GM20000 (cell line): ENCODE measurements around the gene NOX4.
"Not testable (repeated sequence)": the region's sequence is repeated elsewhere in the genome, so short reads cannot be mapped to it uniquely, and the experiment has no call there.

Experiments
- DNase-seq: peaks from one replicate; pipeline ENCODE4 v3.0.0; 2012; ENCODE audit warnings: low spot score
- CTCF ChIP-seq: IDR thresholded peaks from 2 replicates; pipeline ENCODE4 v1.5.1; 2012; ENCODE audit warnings: mild to moderate bottlenecking, control low read depth; ENCODE audit errors: extremely low read depth, missing control alignments

Gene NOX4

GRCh38 chr11:89405629-89406028, 85.5 kb downstream of the NOX4 start:
- no peak for TF ChIP-seq CTCF
- no peak for DNase-seq

- not testable (repeated sequence) for DNase-seq
These were observed 99.5 kb downstream of the NOX4 start for GRCh38 chr11:89391654-89392053.

- not testable (repeated sequence) for DNase-seq
These were observed 103.7 kb downstream of the NOX4 start for GRCh38 chr11:89387501-89387900.

GRCh38 chr11:89382986-89383385, 108.2 kb downstream of the NOX4 start:
- DNase-seq = not testable (repeated sequence)

- DNase-seq = no peak
These were observed 110.1 kb downstream of the NOX4 start for GRCh38 chr11:89381094-89381493.

GRCh38 chr11:89379976-89380771, 111.0 kb downstream of the NOX4 start:
- DNase-seq = not testable (repeated sequence)

More at GRCh38 chr11:89381094-89381493, 110.1 kb downstream of the NOX4 start:
- TF ChIP-seq CTCF = no peak

GRCh38 chr11:89378986-89379385, 112.2 kb downstream of the NOX4 start:
- not testable (repeated sequence) for DNase-seq

GRCh38 chr11:89369356-89369755, 121.8 kb downstream of the NOX4 start:
- not testable (repeated sequence) for DNase-seq

- not testable (repeated sequence) for DNase-seq
These were observed 126.3 kb downstream of the NOX4 start for GRCh38 chr11:89364856-89365255.

GRCh38 chr11:89361734-89362133, 129.4 kb downstream of the NOX4 start:
- no peak for TF ChIP-seq CTCF
- DNase-seq = no peak

GRCh38 chr11:89359208-89359607, 132.0 kb downstream of the NOX4 start:
- not testable (repeated sequence) for DNase-seq

GRCh38 chr11:89358761-89359160, 132.4 kb downstream of the NOX4 start:
- DNase-seq = no peak
- no peak for TF ChIP-seq CTCF
